Measurements from ENCODE around the gene CELA3B.
"Not testable (repeated sequence)": the region's sequence is repeated elsewhere in the genome, so short reads cannot be mapped to it uniquely, and the experiment has no call there.

The CELA3B gene

GRCh38 chr1:21978209-21978608 is 1.4 kb downstream of the CELA3B start:
- H3K9me3 Mint-ChIP-seq; H3K36me3 Mint-ChIP-seq; H3K27me3 Mint-ChIP-seq; DNase-seq (ENCODE audit: low spot score in 2 of 2); H3K4me1 Mint-ChIP-seq; H3K27ac Mint-ChIP-seq; H3K4me3 Mint-ChIP-seq; ATAC-seq (ENCODE audit: low read depth): not testable (repeated sequence)

- H3K4me1 Mint-ChIP-seq; H3K4me3 Mint-ChIP-seq; H3K36me3 Mint-ChIP-seq; ATAC-seq (ENCODE audit: low read depth); H3K9me3 Mint-ChIP-seq; H3K27me3 Mint-ChIP-seq; H3K27ac Mint-ChIP-seq; DNase-seq (ENCODE audit: low spot score in 2 of 2): not testable (repeated sequence)
Observed at GRCh38 chr1:21980515-21981220, 3.8 kb downstream of the CELA3B start.

GRCh38 chr1:21981253-21981652 is 4.4 kb downstream of the CELA3B start:
- not testable (repeated sequence) for ATAC-seq (ENCODE audit: low read depth); H3K4me3 Mint-ChIP-seq; H3K9me3 Mint-ChIP-seq; H3K27ac Mint-ChIP-seq; H3K27me3 Mint-ChIP-seq; DNase-seq (ENCODE audit: low spot score in 2 of 2); H3K36me3 Mint-ChIP-seq; H3K4me1 Mint-ChIP-seq

GRCh38 chr1:21982122-21982521 is 5.3 kb downstream of the CELA3B start:
- H3K27ac Mint-ChIP-seq; H3K27me3 Mint-ChIP-seq; DNase-seq (ENCODE audit: low spot score in 2 of 2): not testable (repeated sequence)

GRCh38 chr1:21983539-21983938 is 6.7 kb downstream of the CELA3B start:
- not testable (repeated sequence) for H3K9me3 Mint-ChIP-seq; H3K27ac Mint-ChIP-seq; H3K27me3 Mint-ChIP-seq; H3K36me3 Mint-ChIP-seq; DNase-seq (ENCODE audit: low spot score in 2 of 2); ATAC-seq (ENCODE audit: low read depth); H3K4me1 Mint-ChIP-seq; H3K4me3 Mint-ChIP-seq

More at GRCh38 chr1:21982122-21982521, 5.3 kb downstream of the CELA3B start:
- not testable (repeated sequence) for H3K9me3 Mint-ChIP-seq; H3K4me1 Mint-ChIP-seq; ATAC-seq (ENCODE audit: low read depth); H3K4me3 Mint-ChIP-seq; H3K36me3 Mint-ChIP-seq

- ATAC-seq (ENCODE audit: low read depth); H3K27me3 Mint-ChIP-seq; H3K4me3 Mint-ChIP-seq; H3K9me3 Mint-ChIP-seq; H3K36me3 Mint-ChIP-seq; DNase-seq (ENCODE audit: low spot score in 2 of 2); H3K4me1 Mint-ChIP-seq; H3K27ac Mint-ChIP-seq: not testable (repeated sequence)
Observed at GRCh38 chr1:21985893-21986292, 9.1 kb downstream of the CELA3B start.

GRCh38 chr1:21986386-21986785 is 9.6 kb downstream of the CELA3B start:
- not testable (repeated sequence) for ATAC-seq (ENCODE audit: low read depth); H3K36me3 Mint-ChIP-seq

GRCh38 chr1:21989672-21990393 is 13.0 kb downstream of the CELA3B start:
- not testable (repeated sequence) for H3K27ac Mint-ChIP-seq

More at GRCh38 chr1:21986386-21986785, 9.6 kb downstream of the CELA3B start:
- not testable (repeated sequence) for H3K27me3 Mint-ChIP-seq; H3K4me3 Mint-ChIP-seq; H3K27ac Mint-ChIP-seq; H3K9me3 Mint-ChIP-seq; H3K4me1 Mint-ChIP-seq; DNase-seq (ENCODE audit: low spot score in 2 of 2)

GRCh38 chr1:21992186-21992585 is 15.4 kb downstream of the CELA3B start:
- DNase-seq (ENCODE audit: low spot score in 2 of 2); H3K36me3 Mint-ChIP-seq; ATAC-seq (ENCODE audit: low read depth); H3K4me3 Mint-ChIP-seq; H3K27me3 Mint-ChIP-seq; H3K4me1 Mint-ChIP-seq; H3K27ac Mint-ChIP-seq; H3K9me3 Mint-ChIP-seq: not testable (repeated sequence)

More at GRCh38 chr1:21989672-21990393, 13.0 kb downstream of the CELA3B start:
- H3K36me3 Mint-ChIP-seq; H3K9me3 Mint-ChIP-seq; H3K4me1 Mint-ChIP-seq; DNase-seq (ENCODE audit: low spot score in 2 of 2); ATAC-seq (ENCODE audit: low read depth); H3K4me3 Mint-ChIP-seq; H3K27me3 Mint-ChIP-seq: not testable (repeated sequence)

GRCh38 chr1:21994716-21995115 is 17.9 kb downstream of the CELA3B start:
- not testable (repeated sequence) for ATAC-seq (ENCODE audit: low read depth); H3K27ac Mint-ChIP-seq; DNase-seq (ENCODE audit: low spot score in 2 of 2); H3K9me3 Mint-ChIP-seq; H3K27me3 Mint-ChIP-seq; H3K4me3 Mint-ChIP-seq; H3K4me1 Mint-ChIP-seq; H3K36me3 Mint-ChIP-seq

- H3K9me3 Mint-ChIP-seq; H3K4me1 Mint-ChIP-seq; H3K27ac Mint-ChIP-seq; H3K27me3 Mint-ChIP-seq; H3K36me3 Mint-ChIP-seq; DNase-seq (ENCODE audit: low spot score in 2 of 2); H3K4me3 Mint-ChIP-seq; ATAC-seq (ENCODE audit: low read depth): not testable (repeated sequence)
Observed at GRCh38 chr1:21996663-21996970, 19.8 kb downstream of the CELA3B start.

GRCh38 chr1:21997891-21998623 is 21.2 kb downstream of the CELA3B start:
- not testable (repeated sequence) for H3K9me3 Mint-ChIP-seq; H3K27ac Mint-ChIP-seq; H3K36me3 Mint-ChIP-seq; H3K4me1 Mint-ChIP-seq; H3K4me3 Mint-ChIP-seq; DNase-seq (ENCODE audit: low spot score in 2 of 2); ATAC-seq (ENCODE audit: low read depth); H3K27me3 Mint-ChIP-seq

- DNase-seq (ENCODE audit: low spot score in 2 of 2); H3K9me3 Mint-ChIP-seq; H3K4me1 Mint-ChIP-seq; H3K27me3 Mint-ChIP-seq; ATAC-seq (ENCODE audit: low read depth); H3K27ac Mint-ChIP-seq; H3K36me3 Mint-ChIP-seq; H3K4me3 Mint-ChIP-seq: not testable (repeated sequence)
Observed at GRCh38 chr1:21998624-21999294, 21.9 kb downstream of the CELA3B start.

GRCh38 chr1:21999645-22000044 is 22.8 kb downstream of the CELA3B start:
- H3K36me3 Mint-ChIP-seq; H3K27me3 Mint-ChIP-seq; ATAC-seq (ENCODE audit: low read depth); H3K9me3 Mint-ChIP-seq; H3K4me1 Mint-ChIP-seq; H3K27ac Mint-ChIP-seq; H3K4me3 Mint-ChIP-seq; DNase-seq (ENCODE audit: low spot score in 2 of 2): not testable (repeated sequence)
